ENCODE measurements around the gene KDM6A. TPM values are rescaled to one million over a fixed set of nuclear protein-coding genes. Genes with fewer than 3 reads are reported as not detected.
A peak's percentile ranks its signal among the peaks of the same experiment; 100 is the strongest.
"Not testable (repeated sequence)": the region's sequence is repeated elsewhere in the genome, so short reads cannot be mapped to it uniquely, and the experiment has no call there.

Gene KDM6A
- total and polyA plus RNA-seq, 8 donors: 21.1 to 75.0 (median 49.2) TPM

DNA sequence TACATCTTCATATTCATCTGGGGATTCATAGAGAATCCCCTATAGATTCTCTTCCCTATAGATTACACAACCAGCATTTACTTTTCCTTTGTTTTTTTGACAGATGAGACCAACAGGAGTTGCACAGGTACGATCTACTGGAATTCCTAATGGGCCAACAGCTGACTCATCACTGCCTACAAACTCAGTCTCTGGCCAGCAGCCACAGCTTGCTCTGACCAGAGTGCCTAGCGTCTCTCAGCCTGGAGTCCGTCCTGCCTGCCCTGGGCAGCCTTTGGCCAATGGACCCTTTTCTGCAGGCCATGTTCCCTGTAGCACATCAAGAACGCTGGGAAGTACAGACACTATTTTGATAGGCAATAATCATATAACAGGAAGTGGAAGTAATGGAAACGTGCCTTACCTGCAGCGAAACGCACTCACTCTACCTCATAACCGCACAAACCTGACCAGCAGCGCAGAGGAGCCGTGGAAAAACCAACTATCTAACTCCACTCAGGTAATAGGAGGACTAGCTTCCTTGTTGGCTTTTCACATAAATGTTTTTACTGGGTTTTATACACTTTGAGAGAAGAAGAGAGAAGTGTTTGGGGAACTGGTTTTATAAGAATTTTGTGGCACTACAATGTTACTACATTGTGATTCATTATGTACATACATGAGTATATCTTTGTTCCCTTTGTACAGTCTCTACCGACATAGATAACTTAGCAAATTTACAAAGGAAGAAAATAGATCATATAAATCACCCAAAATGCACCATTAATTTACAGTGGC is 190.5 kb downstream of the KDM6A start:
- no peak overlapping the region for H3K4me3 ChIP-seq
- no peak for DNase-seq
- no peak overlapping the region for H3K27ac ChIP-seq
- H3K27me3 ChIP-seq: no peaks in the 10 kb centered on the region
- TF ChIP-seq, protein P1, sequence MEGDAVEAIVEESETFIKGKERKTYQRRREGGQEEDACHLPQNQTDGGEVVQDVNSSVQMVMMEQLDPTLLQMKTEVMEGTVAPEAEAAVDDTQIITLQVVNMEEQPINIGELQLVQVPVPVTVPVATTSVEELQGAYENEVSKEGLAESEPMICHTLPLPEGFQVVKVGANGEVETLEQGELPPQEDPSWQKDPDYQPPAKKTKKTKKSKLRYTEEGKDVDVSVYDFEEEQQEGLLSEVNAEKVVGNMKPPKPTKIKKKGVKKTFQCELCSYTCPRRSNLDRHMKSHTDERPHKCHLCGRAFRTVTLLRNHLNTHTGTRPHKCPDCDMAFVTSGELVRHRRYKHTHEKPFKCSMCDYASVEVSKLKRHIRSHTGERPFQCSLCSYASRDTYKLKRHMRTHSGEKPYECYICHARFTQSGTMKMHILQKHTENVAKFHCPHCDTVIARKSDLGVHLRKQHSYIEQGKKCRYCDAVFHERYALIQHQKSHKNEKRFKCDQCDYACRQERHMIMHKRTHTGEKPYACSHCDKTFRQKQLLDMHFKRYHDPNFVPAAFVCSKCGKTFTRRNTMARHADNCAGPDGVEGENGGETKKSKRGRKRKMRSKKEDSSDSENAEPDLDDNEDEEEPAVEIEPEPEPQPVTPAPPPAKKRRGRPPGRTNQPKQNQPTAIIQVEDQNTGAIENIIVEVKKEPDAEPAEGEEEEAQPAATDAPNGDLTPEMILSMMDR (IDR thresholded peaks at IDR 0.05): no peak
- H3K4me1 ChIP-seq: no peaks in the 10 kb centered on the region
- ATAC-seq: no peak
- no peaks in the 10 kb centered on the region for H3K9me3 ChIP-seq
- H3K36me3 ChIP-seq: peaks cover 3 to 12% of the 10 kb centered on the region in 2 donors
- intact Hi-C loops (cut with DNase I): no loop called here

DNA sequence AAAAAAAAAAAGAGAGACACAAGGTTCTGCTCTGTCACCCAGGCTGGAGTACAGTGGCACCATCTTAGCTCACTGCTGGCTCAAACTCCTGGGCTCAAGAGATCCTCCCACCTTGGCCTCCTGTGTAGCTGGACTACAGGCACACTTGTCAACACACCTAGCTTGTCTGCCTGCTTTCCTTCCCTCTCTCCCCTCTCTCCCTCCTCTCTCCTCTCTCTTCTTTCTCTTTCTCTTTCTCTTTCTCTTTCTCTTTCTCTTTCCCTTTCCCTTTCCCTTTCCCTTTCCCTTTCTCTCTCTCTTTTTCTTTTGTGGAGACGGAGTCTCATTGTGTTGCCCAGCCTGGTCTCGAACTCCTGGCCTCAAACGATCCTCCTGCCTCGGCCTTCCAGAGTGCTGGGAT is 195.6 kb downstream of the KDM6A start:
- DNase-seq: no peak
- Histone ChIP-seq H3K36me3 (peaks cover 3 to 14% of the 10 kb centered on the region in 2 donors), H3K4me3 (no peak overlapping the region), H3K27me3 (no peaks in the 10 kb centered on the region), H3K9me3 (no peaks in the 10 kb centered on the region), H3K27ac (no peak overlapping the region), H3K4me1 (no peaks in the 10 kb centered on the region)
- intact Hi-C loops (cut with DNase I): no loop called here
- peak; percentile 16 for ATAC-seq
- TF ChIP-seq, protein P1 (IDR thresholded peaks at IDR 0.05): no peak

DNA sequence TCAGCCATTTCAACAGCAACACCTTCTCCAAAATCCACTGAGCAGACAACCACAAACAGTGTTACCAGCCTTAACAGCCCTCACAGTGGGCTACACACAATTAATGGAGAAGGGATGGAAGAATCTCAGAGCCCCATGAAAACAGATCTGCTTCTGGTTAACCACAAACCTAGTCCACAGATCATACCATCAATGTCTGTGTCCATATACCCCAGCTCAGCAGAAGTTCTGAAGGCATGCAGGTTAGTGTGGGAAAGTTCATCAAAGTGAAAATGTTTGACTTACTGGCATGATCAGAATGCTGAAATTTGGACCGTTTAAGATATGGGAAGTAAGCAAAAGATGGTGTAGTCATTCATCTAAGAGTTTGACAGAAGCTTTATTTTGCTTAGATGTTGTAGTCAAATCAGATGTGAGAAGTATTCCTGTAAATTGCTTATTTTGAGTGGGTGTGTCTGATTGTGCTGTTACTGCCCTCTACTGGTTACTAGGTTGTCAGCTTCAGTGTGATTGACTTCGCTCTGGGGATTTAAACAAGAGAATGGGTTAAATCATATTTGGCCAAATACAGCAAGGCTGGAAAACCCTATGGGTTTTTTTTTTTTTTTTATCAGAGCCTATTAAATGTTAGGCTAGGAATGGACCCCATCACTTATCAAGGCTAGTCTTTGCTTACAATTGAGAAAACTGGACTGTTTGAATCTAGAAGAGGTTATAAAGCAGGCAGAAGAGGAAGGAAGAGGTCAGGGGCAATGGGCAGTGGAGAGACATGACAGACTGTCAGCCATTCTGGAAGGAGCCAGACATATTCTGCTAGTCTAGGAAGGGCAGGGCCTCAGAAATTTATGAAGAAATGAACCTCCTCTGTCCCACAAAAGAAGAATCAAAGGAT is 197.4 kb downstream of the KDM6A start:
- Histone ChIP-seq H3K36me3 (peaks cover 3 to 7% of the 10 kb centered on the region in 2 donors), H3K4me1 (no peaks in the 10 kb centered on the region), H3K4me3 (no peak overlapping the region), H3K27me3 (no peaks in the 10 kb centered on the region), H3K9me3 (no peaks in the 10 kb centered on the region), H3K27ac (no peak overlapping the region)
- TF ChIP-seq, protein P1 (IDR thresholded peaks at IDR 0.05): peak; percentile 42 to 52
- DNase-seq (peak in 2 of 4 donors; percentile 23 to 41), ATAC-seq (peak; percentile 89)
- intact Hi-C loops (cut with DNase I): no loop called here

DNA sequence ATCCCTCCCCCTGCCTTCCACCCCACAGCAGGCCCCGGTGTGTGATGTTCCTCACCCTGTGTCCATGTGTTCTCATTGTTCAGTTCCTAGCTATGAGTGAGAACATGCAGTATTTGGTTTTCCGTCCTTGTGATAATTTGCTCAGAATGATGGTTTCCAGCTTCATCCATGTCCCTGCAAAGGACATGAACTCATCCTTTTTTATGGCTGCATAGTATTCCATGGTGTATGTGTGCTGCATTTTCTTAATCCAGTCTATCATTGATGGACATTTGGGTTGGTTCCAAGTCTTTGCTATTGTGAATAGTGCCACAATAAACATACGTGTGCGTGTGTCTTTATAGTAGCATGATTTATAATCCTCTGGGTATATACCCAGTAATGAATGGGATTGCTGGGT is 200.0 kb downstream of the KDM6A start:
- H3K4me1 ChIP-seq; H3K36me3 ChIP-seq; H3K27me3 ChIP-seq; intact Hi-C loops (cut with DNase I); DNase-seq; H3K27ac ChIP-seq; ATAC-seq; H3K9me3 ChIP-seq; H3K4me3 ChIP-seq: not testable (repeated sequence)

DNA sequence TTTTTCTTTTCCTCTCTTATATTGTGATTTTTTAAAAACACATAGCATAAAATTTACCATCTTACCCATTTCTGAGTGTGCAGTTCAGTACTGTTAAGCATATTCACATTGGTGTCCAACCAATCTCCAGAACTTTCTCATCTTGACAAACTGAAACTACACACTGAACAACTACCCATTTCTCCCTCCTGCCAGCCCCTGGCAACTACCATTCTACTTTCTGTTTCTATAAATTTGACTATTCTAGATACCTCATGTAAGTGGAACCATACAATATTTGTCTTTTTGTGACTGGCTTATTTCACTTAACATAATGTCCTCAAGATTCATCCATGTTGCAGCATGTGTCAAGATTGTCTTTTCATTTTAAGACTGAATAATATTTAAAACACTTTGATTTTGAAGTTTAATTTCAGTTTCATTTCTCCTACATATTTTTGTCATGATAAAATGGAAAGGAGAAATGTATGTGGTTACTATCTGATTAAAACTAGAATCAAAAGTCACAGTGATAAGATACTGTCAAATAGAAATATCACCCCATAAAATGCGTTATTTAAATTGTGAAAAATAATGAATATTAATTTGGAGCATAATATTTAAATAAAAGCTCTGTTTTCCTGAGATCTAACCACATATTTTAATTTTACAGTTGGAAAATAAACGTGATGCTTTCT is 204.9 kb downstream of the KDM6A start:
- intact Hi-C loops (cut with DNase I): no loop called here
- DNase-seq: no peak
- Histone ChIP-seq H3K4me3 (no peak overlapping the region), H3K4me1 (no peaks in the 10 kb centered on the region), H3K9me3 (no peaks in the 10 kb centered on the region), H3K27me3 (no peaks in the 10 kb centered on the region), H3K36me3 (peaks cover 0 to 4% of the 10 kb centered on the region in 2 donors), H3K27ac (no peak overlapping the region)
- no peak for ATAC-seq
- TF ChIP-seq, protein P1 (IDR thresholded peaks at IDR 0.05): no peak
